Osteoblast (primary cell): ENCODE data around the gene DRD4. TPM values are rescaled to one million over a fixed set of nuclear protein-coding genes. Genes with fewer than 3 reads are reported as not detected.

Experiments used
- DNase-seq: peaks from one replicate; pipeline ENCODE4 v3.0.0; 2011; ENCODE audit warnings: low spot score, mixed read lengths; ENCODE audit not compliant: insufficient read length; ENCODE audit errors: missing footprints
- H2AFZ ChIP-seq: 2 replicates; pipeline ENCODE4 v1.6.0; 2011; ENCODE audit warnings: mild to moderate bottlenecking, low read length
- H3K27ac ChIP-seq: 2 replicates; pipeline ENCODE4 v1.5.1; 2011; ENCODE audit warnings: mild to moderate bottlenecking, low read depth, low read length, moderate library complexity
- H3K27me3 ChIP-seq: 2 replicates; pipeline ENCODE4 v1.6.0; 2012; ENCODE audit warnings: mild to moderate bottlenecking, control low read depth, inconsistent platforms, low read length, moderate library complexity; ENCODE audit not compliant: insufficient read depth
- H3K36me3 ChIP-seq: 2 replicates; pipeline ENCODE4 v1.5.1; 2011; ENCODE audit warnings: mild to moderate bottlenecking, low read length, control low read depth, moderate library complexity; ENCODE audit not compliant: insufficient read depth
- H3K4me1 ChIP-seq: 2 replicates; pipeline ENCODE4 v1.5.1; 2011; ENCODE audit warnings: mild to moderate bottlenecking, low read length, control low read depth, moderate library complexity; ENCODE audit not compliant: insufficient read depth
- H3K4me2 ChIP-seq: 2 replicates; pipeline ENCODE4 v1.6.0; 2011; ENCODE audit warnings: mild to moderate bottlenecking, low read length; ENCODE audit not compliant: insufficient read depth
- H3K4me3 ChIP-seq: fragments of 200-600 bp; sonication (generic); 3 replicates; pipeline ENCODE4 v1.5.1; 2012; ENCODE audit warnings: mild to moderate bottlenecking, low read length, inconsistent platforms; ENCODE audit not compliant: insufficient read depth
- H3K79me2 ChIP-seq: 2 replicates; pipeline ENCODE4 v1.6.0; 2012; ENCODE audit warnings: mild to moderate bottlenecking, low read length, control low read depth, inconsistent platforms; ENCODE audit not compliant: insufficient read depth
- H3K9me3 ChIP-seq: 2 replicates; pipeline ENCODE4 v1.5.1; 2011; ENCODE audit warnings: low read depth, low read length, control low read depth
- H4K20me1 ChIP-seq: 2 replicates; pipeline ENCODE4 v1.6.0; 2012; ENCODE audit warnings: mild to moderate bottlenecking, low read length, control low read depth; ENCODE audit not compliant: insufficient read depth
- total RNA-seq: library from RNA; depleted of rRNA; stranded (reverse); fragments of >200 nt; gene quantifications from 2 replicates; pipeline ENCODE4 v1.2.3, GENCODE V29; 2012
- TF ChIP-seq, protein P1 (sequence below): IDR thresholded peaks from 2 replicates; pipeline ENCODE4 v1.5.1; 2011; ENCODE audit warnings: mild to moderate bottlenecking, low read depth, low read length, moderate library complexity; ENCODE audit errors: extremely low read depth

DRD4 gene
- total RNA-seq, 1 donor, result not detected

DNA sequence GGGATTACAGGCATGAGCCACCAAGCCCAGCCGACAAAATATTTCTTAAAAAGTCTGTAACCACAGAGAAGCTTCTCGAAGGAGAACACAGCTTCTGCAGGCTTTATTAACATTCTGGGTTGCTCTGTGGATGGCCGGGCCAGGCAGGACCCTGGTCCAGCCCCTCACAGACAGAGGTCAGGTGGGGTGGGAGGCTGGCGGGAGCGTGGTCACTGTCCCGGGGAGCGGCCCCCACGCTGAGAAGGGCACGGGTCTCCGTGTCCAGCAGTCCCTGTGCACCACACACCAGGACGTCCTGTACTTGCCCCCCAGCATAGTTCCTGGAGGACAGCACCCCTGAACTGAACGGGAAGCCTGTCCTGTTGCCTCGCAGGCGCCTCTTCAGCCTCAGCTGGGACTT, 19.4 kb downstream of the DRD4 start:
- H3K27me3 ChIP-seq, result no peaks in the 10 kb centered on the region
- H3K79me2 ChIP-seq, result no peaks in the 10 kb centered on the region
- no peak overlapping the region for H2AFZ ChIP-seq
- no peaks in the 10 kb centered on the region for H3K9me3 ChIP-seq
- TF ChIP-seq, protein P1, sequence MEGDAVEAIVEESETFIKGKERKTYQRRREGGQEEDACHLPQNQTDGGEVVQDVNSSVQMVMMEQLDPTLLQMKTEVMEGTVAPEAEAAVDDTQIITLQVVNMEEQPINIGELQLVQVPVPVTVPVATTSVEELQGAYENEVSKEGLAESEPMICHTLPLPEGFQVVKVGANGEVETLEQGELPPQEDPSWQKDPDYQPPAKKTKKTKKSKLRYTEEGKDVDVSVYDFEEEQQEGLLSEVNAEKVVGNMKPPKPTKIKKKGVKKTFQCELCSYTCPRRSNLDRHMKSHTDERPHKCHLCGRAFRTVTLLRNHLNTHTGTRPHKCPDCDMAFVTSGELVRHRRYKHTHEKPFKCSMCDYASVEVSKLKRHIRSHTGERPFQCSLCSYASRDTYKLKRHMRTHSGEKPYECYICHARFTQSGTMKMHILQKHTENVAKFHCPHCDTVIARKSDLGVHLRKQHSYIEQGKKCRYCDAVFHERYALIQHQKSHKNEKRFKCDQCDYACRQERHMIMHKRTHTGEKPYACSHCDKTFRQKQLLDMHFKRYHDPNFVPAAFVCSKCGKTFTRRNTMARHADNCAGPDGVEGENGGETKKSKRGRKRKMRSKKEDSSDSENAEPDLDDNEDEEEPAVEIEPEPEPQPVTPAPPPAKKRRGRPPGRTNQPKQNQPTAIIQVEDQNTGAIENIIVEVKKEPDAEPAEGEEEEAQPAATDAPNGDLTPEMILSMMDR, result no peak
- no peaks in the 10 kb centered on the region for H3K4me1 ChIP-seq
- H3K36me3 ChIP-seq, result peaks cover 9% of the 10 kb centered on the region
- H3K4me3 ChIP-seq, result no peak overlapping the region
- DNase-seq, result peak; percentile 46
- peaks cover 10% of the 10 kb centered on the region for H4K20me1 ChIP-seq
- H3K27ac ChIP-seq, result no peak overlapping the region
- no peak overlapping the region for H3K4me2 ChIP-seq

DNA sequence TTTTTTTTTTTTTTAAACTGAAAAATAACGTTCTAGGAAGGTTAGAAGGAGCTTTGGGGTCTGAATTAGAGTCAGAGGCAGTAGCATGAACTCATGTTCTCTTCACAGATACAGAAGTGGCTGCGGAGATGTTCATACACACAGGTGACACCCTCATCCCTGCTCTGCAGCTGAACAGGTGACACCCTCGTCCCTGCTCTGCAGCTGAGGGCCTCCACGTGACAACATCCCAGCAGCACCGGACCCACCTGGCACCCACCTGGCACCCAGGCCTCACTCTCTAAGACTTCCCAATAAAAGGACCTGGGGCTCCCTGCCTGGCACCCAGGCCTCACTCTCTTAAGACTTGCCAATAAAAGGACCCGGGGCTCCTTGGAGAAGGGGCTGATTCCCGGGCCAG, 19.8 kb downstream of the DRD4 start:
- Histone ChIP-seq H3K4me1 (no peaks in the 10 kb centered on the region), H3K36me3 (peaks cover 9% of the 10 kb centered on the region), H3K79me2 (no peaks in the 10 kb centered on the region), H2AFZ (no peak overlapping the region), H3K4me2 (no peak overlapping the region), H3K27ac (no peak overlapping the region), H4K20me1 (peaks cover 10% of the 10 kb centered on the region), H3K27me3 (no peaks in the 10 kb centered on the region), H3K9me3 (no peaks in the 10 kb centered on the region), H3K4me3 (no peak overlapping the region)
- peak; percentile 57 for DNase-seq
- TF ChIP-seq, protein P1, result no peak

DNA sequence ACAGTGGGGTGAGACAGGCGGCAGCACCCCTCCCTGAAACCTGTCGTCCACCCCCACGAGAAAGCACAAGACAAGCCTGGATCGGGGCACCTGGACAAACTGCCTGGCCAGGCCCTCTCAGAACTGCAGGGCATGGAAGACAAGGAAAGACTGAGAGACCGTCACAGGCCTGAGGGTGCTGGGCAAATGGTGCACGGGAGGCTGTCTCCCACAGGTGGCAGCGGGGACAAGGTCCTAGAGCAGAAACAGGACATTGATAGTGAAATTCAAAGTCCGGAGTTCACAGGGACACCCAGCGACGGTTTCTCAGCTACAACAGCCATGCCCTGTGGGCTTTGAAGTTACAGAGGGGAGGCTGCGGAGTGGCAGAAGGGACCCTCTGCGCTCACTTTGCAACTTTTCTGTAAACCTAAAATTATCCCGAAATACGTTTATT, 20.6 kb downstream of the DRD4 start:
- Histone ChIP-seq H2AFZ (no peak overlapping the region), H3K9me3 (no peaks in the 10 kb centered on the region), H4K20me1 (peaks cover 15% of the 10 kb centered on the region), H3K36me3 (peaks cover 13% of the 10 kb centered on the region), H3K4me1 (no peaks in the 10 kb centered on the region), H3K79me2 (peaks cover 4% of the 10 kb centered on the region), H3K27ac (no peak overlapping the region), H3K27me3 (no peaks in the 10 kb centered on the region), H3K4me3 (no peak overlapping the region), H3K4me2 (no peak overlapping the region)
- TF ChIP-seq, protein P1, result no peak
- peak; percentile 62 for DNase-seq

DNA sequence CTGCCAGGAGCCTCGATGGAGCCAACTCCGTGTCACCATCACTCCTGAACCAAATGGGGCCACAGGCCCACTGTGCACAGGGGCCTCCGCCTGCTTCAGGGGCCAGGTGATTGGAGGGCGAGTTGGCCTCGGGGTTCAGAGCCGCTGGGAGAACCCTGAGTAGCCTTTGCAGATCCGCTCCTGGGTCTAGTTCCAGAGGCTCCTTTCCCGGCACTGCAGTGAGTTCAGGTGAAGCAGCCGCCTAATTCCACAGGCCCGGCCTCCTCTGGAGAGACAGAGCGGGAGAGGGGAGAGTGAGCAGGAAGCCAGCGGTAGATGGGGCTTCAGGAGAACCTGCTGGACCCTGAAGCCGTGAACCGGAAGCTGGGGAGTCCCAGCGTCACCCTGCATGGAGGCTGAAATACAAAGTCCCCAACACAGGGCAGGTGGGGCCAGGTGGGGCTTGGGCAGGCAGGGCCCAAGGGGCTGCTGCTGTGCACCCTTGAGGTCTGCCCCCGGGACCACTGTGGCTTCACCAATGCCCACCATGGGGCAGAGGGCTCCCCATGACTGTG, 22.5 kb downstream of the DRD4 start:
- Histone ChIP-seq H4K20me1 (peaks cover 18% of the 10 kb centered on the region), H3K9me3 (no peaks in the 10 kb centered on the region), H3K4me3 (no peak overlapping the region), H3K4me2 (no peak overlapping the region), H3K27ac (no peak overlapping the region), H3K27me3 (no peaks in the 10 kb centered on the region), H3K79me2 (peaks cover 4% of the 10 kb centered on the region), H2AFZ (no peak overlapping the region), H3K4me1 (no peaks in the 10 kb centered on the region), H3K36me3 (peaks cover 23% of the 10 kb centered on the region)
- peak; percentile 63 for DNase-seq
- TF ChIP-seq, protein P1, result no peak
